Esophagus squamous epithelium (tissue), 5 donors: Measurements from ENCODE around the gene ZNF609. TPM values are rescaled to one million over a fixed set of nuclear protein-coding genes. Genes with fewer than 3 reads are reported as not detected.

Source experiments
- DNase-seq: peaks from one replicate; lab custom pipeline; 2025; lab: John Stamatoyannopoulos, UW
- H3K27ac ChIP-seq, 4 donors: fragments of 200-600 bp; sonication (generic); one replicate each; pipeline ENCODE4 v1.5.1; 2016 to 2019; ENCODE audit warnings: mild to moderate bottlenecking in 1 of 4
- H3K27me3 ChIP-seq, 4 donors: fragments of 200-600 bp; sonication (generic); 1 replicate in 3 of 4; 2 replicates in 1 of 4; pipeline versions ENCODE4 v1.5.1 to v1.6.0; 2017 to 2021; ENCODE audit warnings: antibody characterized with exemption in 1 of 4
- H3K36me3 ChIP-seq, 3 donors: fragments of 200-600 bp; sonication (generic); one replicate each; pipeline ENCODE4 v1.5.1; 2016 to 2019
- H3K4me1 ChIP-seq, 3 donors: fragments of 200-600 bp; sonication (generic); one replicate each; pipeline ENCODE4 v1.5.1; 2017 to 2019
- H3K4me3 ChIP-seq, 4 donors: fragments of 200-600 bp; sonication (generic); 1 replicate in 3 of 4; 2 replicates in 1 of 4; pipeline ENCODE4 v1.5.1; 2016 to 2019; ENCODE audit warnings: mild to moderate bottlenecking in 2 of 4, moderate library complexity in 1 of 4
- H3K9me3 ChIP-seq, 3 donors: fragments of 200-600 bp; sonication (generic); one replicate each; pipeline ENCODE4 v1.5.1; 2016 to 2019
- POLR2A ChIP-seq, 4 donors: fragments of 450-650 bp; IDR thresholded peaks; one replicate each; pipeline ENCODE4 v1.6.1; 2017; ENCODE audit warnings: antibody characterized with exemption in 4 of 4, mild to moderate bottlenecking in 4 of 4, moderate library complexity in 3 of 4
- WGBS, 2 donors: methylation state at CpG; one replicate each; pipeline ENCODE4 v1.1.5; 2018; 5-methylcytosine and 5-hydroxymethylcytosine counted together
- intact Hi-C: fragments of 100-400 bp; cut with DNase I; formaldehyde crosslinking; loops from one replicate; pipeline ENCODE4 v1.15.0; 2022
- total RNA-seq, 4 donors: library from RNA; depleted of rRNA; stranded (reverse); fragments of >200 nt; gene quantifications; one replicate each; pipeline ENCODE4 v1.1.0, GENCODE V29; 2016
- TF ChIP-seq, protein P1 (sequence below), 6 experiments: fragments of 450-650 bp in 4 of 6; fragments of 200-600 bp in 2 of 6; sonication (generic) in 2 of 6; IDR thresholded peaks; one replicate each; pipeline ENCODE4 v1.5.1; 2016 to 2019; ENCODE audit warnings: antibody characterized with exemption in 6 of 6, mild to moderate bottlenecking in 4 of 6, moderate library complexity in 4 of 6
- donor health status: DM: yes; HTN: yes; CAD: no.

The ZNF609 gene
- total RNA-seq, 4 donors from 2014 or later: 10.2 to 25.2 (median 13.8) TPM

DNA sequence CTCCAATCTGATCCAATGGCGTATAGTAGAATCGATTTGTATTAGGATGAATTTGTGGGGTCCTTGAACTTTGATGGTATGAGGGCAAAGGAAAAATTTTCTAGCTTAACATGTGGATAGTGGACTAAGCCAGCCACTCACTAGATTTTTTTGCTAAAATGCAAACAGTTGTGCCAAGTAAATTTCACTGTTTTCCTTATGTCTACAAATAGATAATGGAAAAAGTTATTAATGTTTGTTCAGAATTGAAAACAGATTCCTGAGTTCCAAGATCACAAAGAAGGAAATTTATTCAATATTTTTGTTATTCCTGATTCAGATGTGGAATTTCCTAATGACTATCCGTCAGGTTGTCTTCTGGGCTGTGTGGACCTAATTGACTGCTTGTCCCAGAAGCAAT is 35.2 kb upstream of the ZNF609 start:
- WGBS, 2 donors: 77 to 87% methylated on average over 3 of the region's 3 CpGs

DNA sequence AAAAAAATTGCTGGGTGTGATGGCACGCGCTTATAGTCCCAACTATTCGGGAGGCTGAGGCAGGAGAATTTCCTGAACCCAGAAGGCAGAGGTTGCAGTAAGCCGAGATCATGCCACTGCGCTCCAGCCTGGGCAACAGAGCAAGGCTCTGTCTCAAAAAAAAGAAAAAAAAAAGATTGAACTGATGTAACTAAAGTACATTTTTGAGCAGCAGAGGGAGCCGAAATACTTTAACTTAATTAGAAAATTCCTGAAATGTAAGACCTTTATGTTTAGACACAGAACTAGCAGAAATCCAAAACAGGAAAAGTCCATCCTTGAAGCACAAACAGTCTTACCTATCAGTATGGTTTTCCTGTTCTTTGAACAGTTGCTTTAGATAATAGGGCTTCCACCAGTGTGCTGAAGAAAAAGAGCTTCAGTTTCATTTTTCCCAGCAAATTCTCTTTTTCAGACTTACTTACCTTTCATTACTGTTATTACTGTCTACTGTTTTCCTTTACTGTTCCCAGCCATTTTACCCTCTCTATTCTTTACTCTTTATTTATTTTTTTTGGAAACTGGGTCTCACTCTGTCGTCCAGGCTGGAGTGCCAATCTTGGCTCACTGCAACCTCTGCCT is 33.4 kb upstream of the ZNF609 start:
- Histone ChIP-seq H3K36me3 (peaks cover 0 to 92% (median 10%) of the 10 kb centered on the region in 3 donors), H3K4me3 (no peak overlapping the region), H3K4me1 (peaks cover 0 to 26% (median 7%) of the 10 kb centered on the region in 3 donors), H3K27me3 (no peaks in the 10 kb centered on the region), H3K9me3 (no peaks in the 10 kb centered on the region), H3K27ac (no peak overlapping the region)
- intact Hi-C loops: loop anchor here (10.0 kb wide), 1 partner anchor 228 kb away; no protein-coding TSS in a partner anchor
- WGBS, 2 donors: 68 to 75% methylated on average over 7 of the region's 7 CpGs
- DNase-seq: no peak
- TF ChIP-seq POLR2A (IDR thresholded peaks at IDR 0.05): no peak
- TF ChIP-seq, protein P1, sequence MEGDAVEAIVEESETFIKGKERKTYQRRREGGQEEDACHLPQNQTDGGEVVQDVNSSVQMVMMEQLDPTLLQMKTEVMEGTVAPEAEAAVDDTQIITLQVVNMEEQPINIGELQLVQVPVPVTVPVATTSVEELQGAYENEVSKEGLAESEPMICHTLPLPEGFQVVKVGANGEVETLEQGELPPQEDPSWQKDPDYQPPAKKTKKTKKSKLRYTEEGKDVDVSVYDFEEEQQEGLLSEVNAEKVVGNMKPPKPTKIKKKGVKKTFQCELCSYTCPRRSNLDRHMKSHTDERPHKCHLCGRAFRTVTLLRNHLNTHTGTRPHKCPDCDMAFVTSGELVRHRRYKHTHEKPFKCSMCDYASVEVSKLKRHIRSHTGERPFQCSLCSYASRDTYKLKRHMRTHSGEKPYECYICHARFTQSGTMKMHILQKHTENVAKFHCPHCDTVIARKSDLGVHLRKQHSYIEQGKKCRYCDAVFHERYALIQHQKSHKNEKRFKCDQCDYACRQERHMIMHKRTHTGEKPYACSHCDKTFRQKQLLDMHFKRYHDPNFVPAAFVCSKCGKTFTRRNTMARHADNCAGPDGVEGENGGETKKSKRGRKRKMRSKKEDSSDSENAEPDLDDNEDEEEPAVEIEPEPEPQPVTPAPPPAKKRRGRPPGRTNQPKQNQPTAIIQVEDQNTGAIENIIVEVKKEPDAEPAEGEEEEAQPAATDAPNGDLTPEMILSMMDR (IDR thresholded peaks at IDR 0.05): peak in 4 of 6 experiments; percentile 13 to 29 (median 20)

More for the DNA sequence above, 35.2 kb upstream of the ZNF609 start:
- DNase-seq: no peak
- TF ChIP-seq POLR2A (IDR thresholded peaks at IDR 0.05): no peak
- TF ChIP-seq, protein P1 (IDR thresholded peaks at IDR 0.05): no peak
- no peak overlapping the region for H3K4me3 ChIP-seq
- no peaks in the 10 kb centered on the region for H3K27me3 ChIP-seq
- H3K9me3 ChIP-seq: no peaks in the 10 kb centered on the region
- H3K4me1 ChIP-seq: peaks cover 0 to 20% (median 7%) of the 10 kb centered on the region in 3 donors
- intact Hi-C loops: loop anchor here (10.0 kb wide), 1 partner anchor 230 kb away; no protein-coding TSS in a partner anchor
- no peak overlapping the region for H3K27ac ChIP-seq
- H3K36me3 ChIP-seq: peaks cover 8 to 97% (median 10%) of the 10 kb centered on the region in 3 donors

- H3K27ac ChIP-seq: peak overlapping the region in 2 of 4 donors; percentile 19 to 47
- H3K4me1 ChIP-seq: peaks cover 0 to 26% (median 7%) of the 10 kb centered on the region in 3 donors
- H3K9me3 ChIP-seq: no peaks in the 10 kb centered on the region
- DNase-seq: no peak
- intact Hi-C loops: loop anchor here (10.0 kb wide), 1 partner anchor 225 kb away; no protein-coding TSS in a partner anchor
- no peak overlapping the region for H3K4me3 ChIP-seq
- TF ChIP-seq POLR2A (IDR thresholded peaks at IDR 0.05): no peak
- TF ChIP-seq, protein P1 (IDR thresholded peaks at IDR 0.05): no peak
- no peaks in the 10 kb centered on the region for H3K27me3 ChIP-seq
- peaks cover 0 to 92% (median 0%) of the 10 kb centered on the region in 3 donors for H3K36me3 ChIP-seq
These were observed 30.9 kb upstream of the ZNF609 start for GRCh38 chr15:64429448-64429847.

DNA sequence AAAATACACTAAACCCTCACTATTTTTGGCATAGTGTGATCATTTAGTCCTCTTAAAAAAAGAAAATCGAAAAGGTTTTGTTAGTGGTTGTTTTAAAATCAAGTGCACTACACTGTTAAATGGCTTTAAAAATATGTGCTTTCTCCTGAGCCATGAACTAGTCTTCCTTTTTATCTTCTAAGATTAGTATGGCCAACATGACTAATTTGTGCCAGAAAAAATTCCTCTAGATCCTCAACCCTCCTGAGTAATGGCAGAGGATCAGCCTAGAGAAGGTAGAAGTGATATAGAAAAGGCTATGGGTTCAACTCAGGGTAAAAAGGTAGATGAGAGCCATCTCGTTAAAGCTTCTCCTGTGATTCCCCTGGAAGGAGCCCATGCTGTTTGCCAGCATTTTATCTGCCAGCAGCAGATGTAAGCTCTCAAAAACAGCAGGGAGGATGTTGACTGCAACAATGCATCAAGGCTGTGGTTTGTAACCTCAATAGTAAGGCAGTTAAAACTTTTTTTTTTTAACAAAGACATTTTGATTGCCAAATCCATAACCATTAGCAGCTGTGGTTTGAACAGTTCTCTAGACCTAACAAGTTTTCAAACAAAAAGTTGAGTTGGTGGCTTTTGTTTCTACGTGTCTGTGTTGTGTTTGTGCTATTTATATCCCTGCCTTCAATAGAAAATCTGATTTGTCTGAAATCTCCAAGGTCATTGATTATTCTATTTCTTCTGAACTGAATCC is 30.2 kb upstream of the ZNF609 start:
- WGBS, 2 donors: 16 to 18% methylated on average over 3 of the region's 3 CpGs
- Histone ChIP-seq H3K27ac (peak overlapping the region in 3 of 4 donors; percentile 3 to 47 (median 19)), H3K9me3 (no peaks in the 10 kb centered on the region), H3K36me3 (peaks cover 0 to 89% (median 0%) of the 10 kb centered on the region in 3 donors), H3K4me3 (no peak overlapping the region), H3K27me3 (no peaks in the 10 kb centered on the region), H3K4me1 (peaks cover 0 to 26% (median 7%) of the 10 kb centered on the region in 3 donors)
- no peak for TF ChIP-seq POLR2A (IDR thresholded peaks at IDR 0.05)
- TF ChIP-seq, protein P1 (IDR thresholded peaks at IDR 0.05): no peak
- no peak for DNase-seq
- intact Hi-C loops: loop anchor here (10.0 kb wide), 1 partner anchor 225 kb away; no protein-coding TSS in a partner anchor

DNA sequence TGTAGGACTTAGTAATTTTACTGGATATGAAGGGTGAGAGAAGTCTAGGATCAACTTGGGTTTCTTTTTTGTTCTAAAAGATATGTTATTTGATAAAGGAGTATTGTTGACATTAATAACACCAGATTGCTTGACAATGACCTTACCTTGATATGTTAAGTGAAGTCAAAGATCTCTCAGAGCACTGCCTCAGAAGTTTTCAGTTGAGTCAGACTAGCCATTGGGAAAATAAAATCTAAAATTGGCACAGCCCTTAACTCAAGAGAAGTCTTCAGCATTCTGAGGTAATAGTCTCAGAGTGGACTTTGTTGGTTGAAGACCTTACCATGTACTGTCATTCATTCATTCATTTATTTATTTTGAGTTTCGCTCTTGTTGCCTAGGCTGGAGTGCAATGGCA is 22.4 kb upstream of the ZNF609 start:
- Histone ChIP-seq H3K4me1 (peaks cover 0 to 3% (median 0%) of the 10 kb centered on the region in 3 donors), H3K27me3 (no peaks in the 10 kb centered on the region), H3K4me3 (no peak overlapping the region), H3K36me3 (peaks cover 0 to 24% (median 0%) of the 10 kb centered on the region in 3 donors), H3K9me3 (no peaks in the 10 kb centered on the region), H3K27ac (no peak overlapping the region)
- no peak for TF ChIP-seq POLR2A (IDR thresholded peaks at IDR 0.05)
- TF ChIP-seq, protein P1 (IDR thresholded peaks at IDR 0.05): no peak
- intact Hi-C loops: no loop called here
- WGBS, 2 donors: 92 to 93% methylated on average over 1 of the region's 1 CpG
- no peak for DNase-seq
